SK-N-SH (cell line): Measurements from ENCODE around the gene PPP1R3C.

Source experiments
- EP300 ChIP-seq, 2 experiments: IDR thresholded peaks; 2 replicates each; pipeline versions ENCODE4 v1.4.0 to v1.6.1; 2012; ENCODE audit warnings: borderline replicate concordance in 1 of 2, low read depth in 1 of 2, low read length in 1 of 2
- FOXM1 ChIP-seq: IDR thresholded peaks from 2 replicates; pipeline ENCODE4 v1.4.0; 2012; ENCODE audit warnings: low read depth, mild to moderate bottlenecking
- NFIC ChIP-seq: IDR thresholded peaks from 2 replicates; pipeline ENCODE4 v1.4.0; 2012; ENCODE audit warnings: borderline replicate concordance
- POLR2AphosphoS5 ChIP-seq: IDR thresholded peaks from 2 replicates; pipeline ENCODE4 v1.6.1; 2012; ENCODE audit warnings: low read depth, low read length
- RFX5 ChIP-seq: IDR thresholded peaks from 2 replicates; pipeline ENCODE4 v1.6.1; 2012; ENCODE audit warnings: mild to moderate bottlenecking, improper control_type of control experiment, low read length
- SIN3A ChIP-seq: IDR thresholded peaks from 2 replicates; pipeline ENCODE4 v1.6.1; 2012; ENCODE audit warnings: low read depth, mild to moderate bottlenecking, low read length, moderate library complexity, borderline replicate concordance
- TAF1 ChIP-seq: IDR thresholded peaks from 2 replicates; pipeline ENCODE4 v1.6.1; 2012; ENCODE audit warnings: low read depth, mild to moderate bottlenecking, low read length, moderate library complexity, borderline replicate concordance
- TEAD4 ChIP-seq: IDR thresholded peaks from 2 replicates; pipeline ENCODE4 v1.4.0; 2012; ENCODE audit warnings: mild to moderate bottlenecking, borderline replicate concordance; ENCODE audit not compliant: insufficient read depth
- TF ChIP-seq, protein P1 (sequence below): fragments of 200-600 bp; sonication (generic); IDR thresholded peaks from 2 replicates; pipeline ENCODE4 v1.6.1; 2017; ENCODE audit warnings: antibody characterized with exemption, mild to moderate bottlenecking, moderate library complexity
- TF ChIP-seq, protein P2 (sequence below): fragments of 150-350 bp; IDR thresholded peaks from 2 replicates; pipeline ENCODE4 v1.6.1; 2017; ENCODE audit warnings: antibody characterized with exemption, low read length, low read depth, borderline replicate concordance
- TF ChIP-seq, protein P3 (sequence below): IDR thresholded peaks from 2 replicates; pipeline ENCODE4 v1.6.1; 2012; ENCODE audit warnings: mild to moderate bottlenecking, low read depth, low read length, moderate library complexity

DNA sequence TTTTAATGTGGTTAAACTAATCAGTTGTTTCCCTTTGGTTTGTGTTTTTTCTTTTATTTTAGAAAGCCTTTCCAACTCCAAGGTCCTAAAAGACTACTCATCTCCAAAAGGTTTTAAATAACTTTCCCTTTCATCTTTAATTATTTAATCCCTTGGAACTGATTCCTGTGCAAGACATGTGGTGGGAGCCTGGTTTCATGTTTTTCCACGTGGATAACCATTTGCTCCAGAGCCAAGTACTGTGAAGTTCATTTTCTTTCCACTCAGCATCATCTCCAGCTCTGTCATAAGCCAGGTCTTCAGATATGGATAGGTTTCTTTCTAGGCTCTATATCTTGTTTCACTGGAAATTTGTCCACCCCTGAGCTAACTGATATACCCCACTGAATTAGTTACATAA, 16.7 kb downstream of the PPP1R3C start:
- TF ChIP-seq, protein P1, sequence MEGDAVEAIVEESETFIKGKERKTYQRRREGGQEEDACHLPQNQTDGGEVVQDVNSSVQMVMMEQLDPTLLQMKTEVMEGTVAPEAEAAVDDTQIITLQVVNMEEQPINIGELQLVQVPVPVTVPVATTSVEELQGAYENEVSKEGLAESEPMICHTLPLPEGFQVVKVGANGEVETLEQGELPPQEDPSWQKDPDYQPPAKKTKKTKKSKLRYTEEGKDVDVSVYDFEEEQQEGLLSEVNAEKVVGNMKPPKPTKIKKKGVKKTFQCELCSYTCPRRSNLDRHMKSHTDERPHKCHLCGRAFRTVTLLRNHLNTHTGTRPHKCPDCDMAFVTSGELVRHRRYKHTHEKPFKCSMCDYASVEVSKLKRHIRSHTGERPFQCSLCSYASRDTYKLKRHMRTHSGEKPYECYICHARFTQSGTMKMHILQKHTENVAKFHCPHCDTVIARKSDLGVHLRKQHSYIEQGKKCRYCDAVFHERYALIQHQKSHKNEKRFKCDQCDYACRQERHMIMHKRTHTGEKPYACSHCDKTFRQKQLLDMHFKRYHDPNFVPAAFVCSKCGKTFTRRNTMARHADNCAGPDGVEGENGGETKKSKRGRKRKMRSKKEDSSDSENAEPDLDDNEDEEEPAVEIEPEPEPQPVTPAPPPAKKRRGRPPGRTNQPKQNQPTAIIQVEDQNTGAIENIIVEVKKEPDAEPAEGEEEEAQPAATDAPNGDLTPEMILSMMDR = no peak
- TF ChIP-seq SIN3A (no peak), FOXM1 (no peak), EP300 (IDR thresholded peaks at IDR 0.05; ENCODE audit: borderline replicate concordance in 1 of 2, low read depth in 1 of 2, low read length in 1 of 2) (no peak), TEAD4 (no peak), TAF1 (no peak), POLR2AphosphoS5 (no peak), RFX5 (no peak), NFIC (no peak)
- TF ChIP-seq, protein P2, sequence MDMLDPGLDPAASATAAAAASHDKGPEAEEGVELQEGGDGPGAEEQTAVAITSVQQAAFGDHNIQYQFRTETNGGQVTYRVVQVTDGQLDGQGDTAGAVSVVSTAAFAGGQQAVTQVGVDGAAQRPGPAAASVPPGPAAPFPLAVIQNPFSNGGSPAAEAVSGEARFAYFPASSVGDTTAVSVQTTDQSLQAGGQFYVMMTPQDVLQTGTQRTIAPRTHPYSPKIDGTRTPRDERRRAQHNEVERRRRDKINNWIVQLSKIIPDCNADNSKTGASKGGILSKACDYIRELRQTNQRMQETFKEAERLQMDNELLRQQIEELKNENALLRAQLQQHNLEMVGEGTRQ = no peak
- TF ChIP-seq, protein P3, sequence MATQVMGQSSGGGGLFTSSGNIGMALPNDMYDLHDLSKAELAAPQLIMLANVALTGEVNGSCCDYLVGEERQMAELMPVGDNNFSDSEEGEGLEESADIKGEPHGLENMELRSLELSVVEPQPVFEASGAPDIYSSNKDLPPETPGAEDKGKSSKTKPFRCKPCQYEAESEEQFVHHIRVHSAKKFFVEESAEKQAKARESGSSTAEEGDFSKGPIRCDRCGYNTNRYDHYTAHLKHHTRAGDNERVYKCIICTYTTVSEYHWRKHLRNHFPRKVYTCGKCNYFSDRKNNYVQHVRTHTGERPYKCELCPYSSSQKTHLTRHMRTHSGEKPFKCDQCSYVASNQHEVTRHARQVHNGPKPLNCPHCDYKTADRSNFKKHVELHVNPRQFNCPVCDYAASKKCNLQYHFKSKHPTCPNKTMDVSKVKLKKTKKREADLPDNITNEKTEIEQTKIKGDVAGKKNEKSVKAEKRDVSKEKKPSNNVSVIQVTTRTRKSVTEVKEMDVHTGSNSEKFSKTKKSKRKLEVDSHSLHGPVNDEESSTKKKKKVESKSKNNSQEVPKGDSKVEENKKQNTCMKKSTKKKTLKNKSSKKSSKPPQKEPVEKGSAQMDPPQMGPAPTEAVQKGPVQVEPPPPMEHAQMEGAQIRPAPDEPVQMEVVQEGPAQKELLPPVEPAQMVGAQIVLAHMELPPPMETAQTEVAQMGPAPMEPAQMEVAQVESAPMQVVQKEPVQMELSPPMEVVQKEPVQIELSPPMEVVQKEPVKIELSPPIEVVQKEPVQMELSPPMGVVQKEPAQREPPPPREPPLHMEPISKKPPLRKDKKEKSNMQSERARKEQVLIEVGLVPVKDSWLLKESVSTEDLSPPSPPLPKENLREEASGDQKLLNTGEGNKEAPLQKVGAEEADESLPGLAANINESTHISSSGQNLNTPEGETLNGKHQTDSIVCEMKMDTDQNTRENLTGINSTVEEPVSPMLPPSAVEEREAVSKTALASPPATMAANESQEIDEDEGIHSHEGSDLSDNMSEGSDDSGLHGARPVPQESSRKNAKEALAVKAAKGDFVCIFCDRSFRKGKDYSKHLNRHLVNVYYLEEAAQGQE = no peak
